Hypothalamus (tissue), 51 donors: ENCODE measurements around the gene SHISA9.
"Not testable (repeated sequence)": the region's sequence is repeated elsewhere in the genome, so short reads cannot be mapped to it uniquely, and the experiment has no call there.

Experiments used
- DNase-seq, 51 donors: peaks; one replicate each; lab custom pipeline; 2025; lab: John Stamatoyannopoulos, UW

Gene SHISA9

DNA sequence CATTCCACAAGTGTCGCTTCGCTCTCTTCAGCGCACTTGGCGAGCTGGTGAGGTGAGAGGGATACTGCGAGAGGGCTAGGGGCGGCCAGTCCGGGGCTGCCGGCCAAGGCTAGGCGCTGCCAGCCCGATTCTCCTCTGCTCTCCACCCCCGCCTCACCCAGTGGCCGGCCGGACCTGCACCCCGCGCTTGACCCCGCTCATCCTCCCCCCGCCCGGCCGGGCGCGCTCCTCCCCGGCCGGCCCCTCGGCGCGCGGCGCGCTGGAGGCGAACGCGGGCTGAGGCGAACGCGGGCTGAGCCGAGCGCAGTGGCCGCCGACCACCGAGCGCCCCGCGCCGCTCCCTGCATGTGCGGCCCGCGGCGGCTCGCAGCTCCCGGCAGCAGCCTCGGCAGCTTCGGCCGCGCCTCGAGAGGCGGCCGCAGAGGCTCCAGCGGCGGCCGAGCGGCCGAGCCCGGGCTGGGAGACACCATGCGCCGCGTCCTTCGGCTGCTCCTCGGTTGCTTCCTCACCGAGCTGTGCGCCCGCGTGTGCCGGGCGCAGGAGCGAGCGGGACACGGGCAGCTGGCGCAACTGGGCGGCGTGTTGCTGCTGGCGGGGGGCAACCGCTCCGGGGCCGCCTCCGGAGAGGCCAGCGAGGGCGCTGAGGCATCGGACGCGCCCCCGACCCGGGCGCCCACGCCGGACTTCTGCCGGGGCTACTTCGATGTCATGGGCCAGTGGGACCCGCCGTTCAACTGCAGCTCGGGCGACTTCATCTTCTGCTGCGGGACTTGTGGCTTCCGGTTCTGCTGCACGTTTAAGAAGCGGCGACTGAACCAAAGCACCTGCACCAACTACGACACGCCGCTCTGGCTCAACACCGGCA, at the start of gene SHISA9:
SHISA9 (plus strand) TSS at position 2 of the 865 bp plus-strand sequence.
- DNase-seq, result peak in 8 of 51 donors; percentile 2 to 59 (median 40)

DNA sequence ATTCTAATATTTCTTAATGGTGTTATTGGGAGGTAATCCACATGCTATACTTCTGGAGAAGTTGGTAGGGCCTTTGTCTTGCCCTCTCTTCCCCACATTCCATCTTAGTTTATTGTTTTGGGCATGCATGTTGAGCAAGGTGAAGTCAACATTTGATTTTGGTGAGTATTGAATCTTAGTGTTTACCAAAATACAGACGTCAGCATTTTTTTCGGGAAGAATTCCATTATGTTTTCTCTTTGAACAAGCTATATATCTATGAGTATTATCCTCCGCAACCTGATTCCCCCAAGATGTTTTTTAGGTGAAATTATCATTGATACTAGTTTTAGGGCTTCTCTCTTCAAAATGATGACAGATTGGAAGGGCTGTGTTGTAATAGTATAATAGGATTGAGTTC, 47.4 kb upstream of the SHISA9 start:
- no peak for DNase-seq

DNA sequence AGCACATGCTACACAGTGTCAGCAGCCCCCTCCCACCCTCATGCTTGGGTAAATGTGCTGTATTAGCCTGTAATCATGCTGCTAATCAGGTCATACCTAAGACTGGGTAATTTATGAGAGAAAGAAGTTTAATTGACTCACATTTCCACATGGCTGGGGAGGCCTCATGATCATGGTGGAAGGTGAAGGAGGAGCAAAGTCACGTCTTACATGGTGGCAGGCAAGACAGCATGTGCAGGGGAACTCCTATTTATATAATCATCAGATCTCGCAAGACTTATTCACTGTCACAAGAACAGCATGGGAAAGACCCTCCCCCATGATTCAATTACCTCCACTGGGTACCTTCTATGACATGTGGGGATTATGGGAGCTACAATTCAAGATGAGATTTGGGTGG, 44.0 kb upstream of the SHISA9 start:
- not testable (repeated sequence) for DNase-seq

DNA sequence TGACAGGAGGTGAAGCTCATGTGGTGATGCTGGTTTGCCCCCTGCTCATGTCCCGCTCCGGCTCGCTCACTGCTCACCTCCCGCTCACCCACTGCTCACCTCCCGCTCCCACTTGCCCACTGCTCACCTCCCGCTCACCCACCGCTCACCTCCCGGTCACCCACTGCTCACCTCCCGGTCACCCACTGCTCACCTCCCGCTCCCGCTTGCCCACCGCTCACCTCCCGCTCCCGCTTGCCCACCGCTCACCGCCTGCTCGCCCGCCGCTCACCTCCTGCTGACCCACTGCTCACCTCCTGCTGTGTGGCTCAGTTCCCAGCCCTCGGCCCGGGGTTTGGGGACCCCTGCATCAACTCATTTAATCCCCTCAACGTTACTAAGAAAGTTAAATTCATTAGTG, 39.1 kb upstream of the SHISA9 start:
- no peak for DNase-seq

DNA sequence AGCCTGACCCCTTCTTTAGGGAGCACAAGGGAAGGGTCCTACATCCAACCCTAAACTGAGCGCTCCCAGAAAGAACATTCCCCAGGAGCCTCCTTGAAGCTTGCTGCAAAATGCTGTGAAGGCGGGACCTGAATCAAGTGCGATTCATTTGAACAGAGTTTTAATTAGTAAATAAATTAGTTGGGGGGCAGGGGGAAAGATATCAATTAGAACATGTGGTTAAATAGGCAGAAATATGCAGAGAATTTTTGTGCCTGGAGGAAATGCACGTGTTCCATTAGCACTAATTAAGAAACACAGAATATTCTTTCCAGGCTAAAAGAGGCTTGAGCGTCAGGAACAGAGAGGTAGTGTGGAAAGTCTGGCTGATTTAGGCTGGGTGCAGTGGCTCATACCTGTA, 38.5 kb upstream of the SHISA9 start:
- no peak for DNase-seq

DNA sequence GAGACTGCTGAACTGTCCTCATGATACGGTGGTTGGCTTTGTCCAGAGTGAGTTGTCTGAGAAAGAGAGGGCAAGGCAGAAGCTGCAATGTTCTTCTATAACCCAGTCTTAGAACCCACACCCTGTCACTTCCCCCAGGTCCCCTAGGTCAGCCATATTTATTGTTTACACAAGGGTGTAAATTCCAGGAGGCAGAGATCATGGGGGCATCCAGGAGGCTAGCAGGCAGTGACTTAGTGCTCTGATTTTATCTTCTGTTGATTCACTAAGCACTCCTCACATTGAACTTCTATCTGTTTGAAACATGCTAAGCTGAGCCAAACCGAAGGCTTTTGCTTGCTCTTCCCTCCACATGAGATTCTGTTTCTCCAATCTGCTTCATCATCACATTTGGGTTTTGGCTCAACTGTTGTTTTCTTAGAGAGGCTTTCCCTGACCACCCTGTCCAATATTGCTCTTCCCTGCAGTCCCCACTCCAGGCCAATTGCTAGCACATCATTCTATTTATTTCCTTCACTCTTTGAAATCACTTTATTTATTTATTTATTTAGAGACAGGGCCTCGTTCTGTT, 34.3 kb upstream of the SHISA9 start:
- no peak for DNase-seq

DNA sequence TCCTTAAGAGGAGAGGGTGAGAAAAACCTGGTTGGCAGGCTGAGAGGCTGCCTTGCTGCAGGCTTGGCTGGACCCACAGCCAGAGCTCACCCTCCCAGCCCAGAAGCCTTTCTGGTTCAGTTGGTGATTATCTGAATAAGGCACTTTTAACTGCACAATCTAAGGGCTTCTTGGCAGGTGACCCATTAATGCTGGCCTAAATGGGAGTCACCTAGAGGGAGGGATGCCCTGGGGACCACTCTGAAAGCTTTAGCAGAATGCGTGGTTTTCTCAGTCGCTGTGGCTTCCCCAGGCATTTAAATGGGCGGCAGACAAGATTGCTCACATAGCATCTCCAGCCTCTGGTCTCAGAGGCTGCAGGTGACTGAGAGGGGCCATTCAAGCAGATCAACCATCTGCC, 33.2 kb upstream of the SHISA9 start:
- DNase-seq, result no peak

DNA sequence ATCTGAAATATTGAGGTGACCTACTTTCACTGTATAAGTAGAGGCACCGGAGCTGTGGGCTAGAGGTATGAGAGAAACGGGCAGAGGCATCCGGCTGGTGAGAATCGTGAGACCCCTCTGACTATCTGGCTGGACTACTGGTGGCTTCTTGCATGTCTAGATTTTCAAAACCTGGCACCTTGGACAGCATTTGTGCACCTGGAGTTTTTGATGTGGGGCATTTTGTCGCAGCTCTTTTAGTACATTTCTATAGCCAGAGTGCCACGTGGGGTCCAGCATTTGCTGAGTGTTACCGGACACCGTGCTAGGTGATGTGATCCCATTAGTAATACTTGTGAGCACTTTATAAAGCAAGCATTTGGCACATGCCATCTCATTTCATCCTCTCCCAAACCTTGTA, 32.6 kb upstream of the SHISA9 start:
- no peak for DNase-seq

DNA sequence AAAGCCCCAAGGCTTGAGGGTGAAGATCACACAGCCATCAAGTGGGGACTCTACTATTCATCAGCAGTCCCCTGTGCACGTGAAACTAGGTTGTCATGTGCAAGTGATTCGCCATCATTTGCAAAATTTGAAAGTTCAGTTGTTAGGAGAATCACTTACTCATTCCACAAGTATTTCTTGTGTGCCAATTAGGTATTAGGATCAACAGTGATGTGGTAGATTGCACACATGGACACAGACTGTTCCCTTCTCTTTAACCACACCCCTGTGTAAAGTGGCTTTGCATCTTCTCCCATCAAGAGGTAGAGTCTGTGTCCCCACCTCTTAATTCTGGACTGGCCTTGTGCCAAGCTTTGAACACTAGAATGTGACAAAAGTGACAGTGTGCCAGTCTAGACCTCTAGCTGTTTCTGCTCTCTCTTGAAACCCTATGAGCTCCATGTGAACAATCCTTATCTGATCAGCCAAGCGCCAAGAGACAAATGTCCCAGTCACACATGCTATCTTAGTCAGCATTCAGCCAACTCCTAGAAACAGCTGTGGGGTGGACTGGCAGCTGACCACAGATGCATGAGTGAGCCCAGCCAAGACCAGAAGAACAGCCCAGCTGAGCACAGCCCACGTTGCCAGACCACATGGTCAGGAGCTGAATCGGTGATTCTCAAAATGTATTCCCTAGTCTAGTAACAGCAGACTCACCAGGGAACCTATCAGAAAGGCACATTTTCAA, 31.5 kb upstream of the SHISA9 start:
- DNase-seq, result no peak

DNA sequence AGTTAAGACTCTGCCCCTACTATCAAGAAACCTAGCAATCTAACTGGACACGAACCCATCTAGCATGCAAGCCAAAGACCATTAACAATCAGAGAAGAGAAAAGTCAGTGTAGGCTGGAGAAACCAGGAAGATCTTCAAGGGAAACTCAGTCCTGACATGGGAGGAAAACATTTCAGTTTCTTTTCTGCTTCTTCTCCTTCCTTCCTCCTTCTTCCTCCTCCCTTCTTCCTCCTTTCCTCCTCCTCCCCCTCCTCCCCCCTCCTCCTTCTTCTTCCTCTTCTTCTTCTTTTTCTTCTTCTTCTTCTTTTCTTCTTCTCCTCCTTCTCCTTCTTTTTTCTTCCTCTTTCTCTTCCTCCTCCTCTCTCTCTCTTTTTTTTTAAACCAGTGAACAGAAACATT, 29.6 kb upstream of the SHISA9 start:
- no peak for DNase-seq

DNA sequence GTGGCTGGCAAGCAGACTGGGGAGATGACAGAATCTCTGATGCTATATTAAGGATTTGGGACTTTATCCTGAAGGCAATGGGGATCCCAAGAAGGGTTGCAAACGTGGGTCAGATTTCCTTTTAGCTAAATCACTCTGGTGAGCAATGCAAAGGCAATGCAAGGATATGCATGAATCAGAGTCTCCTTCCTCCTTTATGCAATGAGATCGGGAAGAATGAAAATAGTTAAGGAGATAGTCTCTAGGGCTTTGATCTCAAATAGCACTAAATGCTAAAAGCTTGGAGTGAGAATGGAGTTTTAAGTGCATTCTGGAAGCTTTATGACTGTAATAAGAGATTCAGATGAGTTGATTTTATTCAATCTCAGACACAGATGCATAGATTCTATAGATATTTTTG, 27.2 kb upstream of the SHISA9 start:
- no peak for DNase-seq

DNA sequence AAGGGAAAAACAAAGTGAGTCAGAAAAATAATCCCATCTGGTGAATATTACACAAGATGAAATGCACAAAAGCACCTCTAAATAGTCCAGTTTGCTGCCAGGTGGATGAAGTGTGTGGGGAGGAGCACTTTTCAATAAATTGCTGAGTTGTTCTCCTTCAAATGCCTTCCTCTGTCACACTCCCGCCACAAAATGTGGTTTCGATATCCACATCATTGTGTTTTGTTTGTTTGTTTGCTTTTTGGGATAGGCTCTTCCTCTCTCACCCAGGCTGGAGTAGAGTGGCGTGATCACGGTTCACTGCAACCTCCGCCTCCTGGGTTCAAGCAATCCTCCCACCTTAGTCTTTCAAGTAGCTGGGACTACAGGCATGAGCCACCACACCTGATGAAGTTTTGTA, 24.6 kb upstream of the SHISA9 start:
- no peak for DNase-seq

DNA sequence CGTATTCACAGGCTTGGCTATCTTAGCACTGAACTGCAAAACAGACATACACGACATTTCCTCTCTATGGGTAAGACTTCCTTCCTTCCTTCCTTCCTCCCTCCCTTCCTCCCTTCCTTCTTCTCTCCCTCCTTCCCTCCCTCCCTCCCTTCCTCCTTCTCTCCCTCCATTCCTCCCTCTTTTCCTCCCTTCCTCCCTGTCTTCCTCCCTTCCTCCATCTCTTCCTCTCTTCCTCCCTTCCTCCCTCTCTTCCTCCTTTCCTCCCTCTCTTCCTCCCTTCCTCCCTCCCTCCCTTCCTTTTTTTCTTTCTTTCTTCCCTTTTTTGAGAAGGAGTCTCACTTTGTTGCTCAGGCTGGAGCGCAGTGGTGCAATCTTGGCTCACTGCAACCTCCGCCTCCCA, 22.4 kb upstream of the SHISA9 start:
- no peak for DNase-seq

DNA sequence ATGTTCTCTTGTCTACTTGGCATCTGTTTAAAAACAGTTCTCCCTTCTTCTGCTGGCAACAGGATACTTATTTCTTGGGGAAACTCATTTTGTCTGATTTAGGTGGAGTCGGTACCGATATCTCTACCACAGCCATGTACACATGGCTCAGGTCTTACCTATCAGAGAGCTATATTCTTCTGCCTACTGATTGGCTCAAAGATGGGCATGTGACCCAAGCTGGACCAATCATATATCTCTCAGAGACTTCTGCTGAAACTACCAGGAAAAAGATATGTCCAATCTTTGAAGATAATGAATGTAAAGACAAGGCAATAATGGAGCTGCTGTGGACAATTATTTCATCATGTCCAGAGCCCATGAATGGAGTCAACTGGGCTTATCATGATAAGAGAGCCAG, 21.6 kb upstream of the SHISA9 start:
- DNase-seq, result no peak

DNA sequence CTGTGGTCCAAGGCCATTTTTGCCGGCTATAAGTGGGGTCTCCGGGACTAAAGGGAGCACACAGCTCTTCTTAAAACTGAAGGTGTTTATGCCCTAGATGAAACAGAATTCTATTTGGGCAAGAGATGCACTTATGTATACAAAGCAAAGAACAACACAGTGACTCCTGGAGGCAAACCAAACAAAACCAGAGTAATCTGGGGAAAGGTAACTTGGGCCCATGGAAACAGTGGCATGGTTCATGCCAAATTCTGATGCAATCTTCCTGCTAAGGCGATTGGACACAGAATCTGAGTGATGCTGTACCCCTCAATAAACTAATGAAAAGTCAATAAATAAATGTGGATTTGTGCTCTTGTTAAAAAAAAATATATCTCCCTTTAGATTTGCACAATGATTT, 20.2 kb upstream of the SHISA9 start:
- DNase-seq, result no peak

DNA sequence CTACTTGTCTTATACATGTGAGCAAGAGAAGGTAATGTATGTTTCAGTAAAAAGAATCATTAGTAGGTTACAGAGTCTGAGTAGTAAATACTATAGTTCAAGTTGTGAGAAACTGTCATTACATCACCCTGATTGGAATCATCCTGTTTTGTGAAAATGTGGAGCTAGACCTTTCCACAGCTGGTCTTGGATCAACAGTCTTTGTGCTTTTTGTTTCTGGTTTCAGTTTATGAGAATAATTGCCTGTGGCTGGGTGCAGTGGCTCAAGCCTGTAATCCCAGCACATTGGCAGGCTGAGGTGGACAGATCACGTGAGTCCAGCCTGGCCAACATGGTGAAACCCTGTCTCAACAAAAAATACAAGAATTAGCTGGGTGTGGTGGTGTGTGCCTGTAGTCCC, 19.7 kb upstream of the SHISA9 start:
- DNase-seq, result no peak

DNA sequence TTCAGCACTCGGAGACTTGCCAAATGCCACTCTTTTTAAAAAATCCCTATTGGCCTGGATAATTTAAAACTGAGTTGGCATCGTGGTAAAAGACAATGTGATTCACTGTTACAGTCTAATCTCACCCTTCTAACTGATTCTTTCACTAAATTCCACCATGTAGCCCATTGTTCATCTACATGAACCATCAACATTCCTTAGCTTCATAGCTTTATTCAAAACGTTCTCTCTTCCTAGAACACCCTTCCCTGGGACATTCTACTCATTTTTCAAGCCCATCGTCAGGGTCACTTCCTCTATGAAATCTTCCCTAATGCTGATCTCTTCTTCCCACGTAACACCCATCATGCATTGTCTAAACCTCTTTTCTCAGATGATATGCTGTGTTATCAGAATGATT, 15.7 kb upstream of the SHISA9 start:
- DNase-seq, result no peak

DNA sequence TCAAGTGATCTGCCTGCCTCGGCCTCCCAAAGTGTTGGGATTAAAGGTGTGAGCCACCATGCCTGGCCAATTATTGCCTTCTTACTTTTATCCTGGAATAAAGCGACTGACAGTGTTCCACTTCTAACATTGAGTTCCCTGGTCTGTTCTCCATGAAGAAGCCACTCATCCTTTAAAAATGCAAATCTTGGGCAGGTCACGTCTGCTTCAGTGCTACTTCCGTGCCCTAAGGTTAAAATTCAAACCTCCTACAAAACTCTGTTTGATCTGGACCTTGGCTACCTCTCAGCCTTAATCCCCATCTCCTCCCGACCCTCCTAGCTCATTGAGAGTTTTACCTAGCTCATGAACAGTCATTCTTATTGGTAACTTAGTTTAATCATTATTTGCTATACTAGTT, 9.6 kb upstream of the SHISA9 start:
- no peak for DNase-seq

DNA sequence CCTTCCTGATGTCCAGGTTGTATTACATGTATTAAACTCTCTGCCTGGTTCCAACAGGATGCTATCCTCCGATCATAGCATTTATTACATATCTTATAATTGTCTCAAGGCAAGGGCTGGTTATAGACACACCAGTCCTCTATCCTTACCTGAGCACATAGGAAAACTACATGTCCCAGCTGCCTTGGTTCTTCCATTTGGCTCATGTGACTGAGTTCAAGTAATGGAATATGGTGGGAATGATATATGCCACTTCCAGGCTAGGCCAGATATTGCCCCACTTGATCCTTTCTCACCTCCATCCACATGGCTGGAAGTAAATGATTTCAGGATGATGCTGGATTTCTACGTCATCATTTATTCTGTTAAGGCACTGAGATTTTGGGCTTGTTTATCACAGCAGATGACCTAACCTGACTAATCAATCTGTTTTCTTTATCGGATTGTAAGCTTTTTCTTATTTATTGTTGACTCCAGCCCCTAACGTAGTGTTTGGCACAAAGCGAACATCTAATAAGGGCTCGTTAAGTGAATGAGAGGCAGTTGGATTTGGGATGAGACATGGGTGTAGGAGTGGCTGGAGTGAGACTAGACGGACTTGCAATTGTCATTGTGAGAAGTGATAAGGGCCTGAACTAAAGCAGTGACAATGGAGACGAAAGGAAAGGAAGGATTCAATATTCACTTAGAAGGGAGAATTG, 8.2 kb upstream of the SHISA9 start:
- DNase-seq, result no peak

DNA sequence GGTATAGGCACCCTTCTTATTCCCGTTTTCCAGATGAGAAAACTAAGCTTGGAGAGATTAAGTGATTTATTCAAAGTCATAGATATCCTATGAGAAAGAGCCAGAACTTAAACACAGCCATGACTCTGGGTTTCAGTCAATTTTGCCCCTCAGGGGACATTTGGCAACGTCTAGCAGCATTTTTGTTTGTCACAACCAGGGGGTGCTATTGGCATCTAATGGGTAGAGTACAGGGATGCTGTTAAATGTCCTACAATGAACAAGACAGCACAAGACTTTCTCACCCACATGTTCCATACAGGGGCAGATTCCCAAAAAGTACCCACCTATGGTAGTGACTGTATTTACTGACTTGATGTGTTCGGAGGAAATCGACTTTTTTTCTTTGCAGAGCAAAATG, 4.8 kb upstream of the SHISA9 start:
- peak in 1 of 51 donors; percentile 10 for DNase-seq

DNA sequence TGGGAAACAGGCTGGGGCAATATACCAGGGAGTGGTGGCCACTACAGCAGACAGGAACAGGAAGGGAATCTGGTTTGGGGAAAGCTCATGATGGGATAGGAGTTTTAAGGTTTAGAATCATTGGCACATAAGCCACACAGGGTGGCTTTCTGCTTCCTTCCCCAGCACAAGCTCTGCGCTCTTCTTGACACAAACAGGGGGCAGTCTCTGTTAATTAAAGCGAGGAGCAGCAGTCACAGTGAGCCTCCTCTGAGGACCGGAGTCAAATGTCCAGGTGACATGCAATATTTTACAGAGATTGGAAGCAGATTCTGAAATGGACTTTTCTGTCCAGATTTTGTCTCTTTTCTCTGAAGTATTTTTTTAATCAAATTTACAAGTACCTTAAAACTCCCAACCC, 2.8 kb upstream of the SHISA9 start:
- no peak for DNase-seq
